BJ (cell line): ENCODE data around the gene WDR64. TPM values are rescaled to one million over a fixed set of nuclear protein-coding genes. Genes with fewer than 3 reads are reported as not detected.

Source experiments
- CTCF ChIA-PET: fragments of 350-600 bp; formaldehyde crosslinking; extraction: SDS; loops from one replicate; lab custom pipeline; 2021; ENCODE audit warnings: antibody characterized with exemption, inconsistent platforms; lab: Yijun Ruan, JAX
- POLR2A ChIA-PET: fragments of 300-600 bp; sonication (Branson Sonifier 250); formaldehyde crosslinking; extraction: SDS; loops from one replicate; lab custom pipeline; 2021; ENCODE audit warnings: antibody characterized with exemption; lab: Charles Lee
- DNase-seq: peaks from one replicate; pipeline ENCODE4 v3.0.0-alpha.2; 2011; ENCODE audit warnings: low read depth
- H3K27me3 ChIP-seq: 2 replicates; pipeline ENCODE4 v1.6.0; 2011; ENCODE audit warnings: low read length; ENCODE audit not compliant: control insufficient read depth, insufficient read depth
- H3K36me3 ChIP-seq: 2 replicates; pipeline ENCODE4 v1.5.1; 2011; ENCODE audit warnings: low read length; ENCODE audit not compliant: control insufficient read depth, insufficient read depth
- H3K4me3 ChIP-seq: 2 replicates; pipeline ENCODE4 v1.5.1; 2011; ENCODE audit warnings: low read depth, mild to moderate bottlenecking, control low read depth, low read length
- polyA plus RNA-seq: library from polyadenylated mRNA; depleted of rRNA; stranded (reverse); fragments of >200 nt; gene quantifications from 2 replicates; pipeline ENCODE4 v1.2.3, GENCODE V29; 2011
- TF ChIP-seq, protein P1 (sequence below): IDR thresholded peaks from 2 replicates; pipeline ENCODE4 v1.5.1; 2011; ENCODE audit warnings: low read depth, mild to moderate bottlenecking, control low read depth, inconsistent platforms, low read length, moderate library complexity; ENCODE audit not compliant: insufficient read depth

Gene WDR64
- polyA plus RNA-seq, 1 experiment, result not detected

DNA sequence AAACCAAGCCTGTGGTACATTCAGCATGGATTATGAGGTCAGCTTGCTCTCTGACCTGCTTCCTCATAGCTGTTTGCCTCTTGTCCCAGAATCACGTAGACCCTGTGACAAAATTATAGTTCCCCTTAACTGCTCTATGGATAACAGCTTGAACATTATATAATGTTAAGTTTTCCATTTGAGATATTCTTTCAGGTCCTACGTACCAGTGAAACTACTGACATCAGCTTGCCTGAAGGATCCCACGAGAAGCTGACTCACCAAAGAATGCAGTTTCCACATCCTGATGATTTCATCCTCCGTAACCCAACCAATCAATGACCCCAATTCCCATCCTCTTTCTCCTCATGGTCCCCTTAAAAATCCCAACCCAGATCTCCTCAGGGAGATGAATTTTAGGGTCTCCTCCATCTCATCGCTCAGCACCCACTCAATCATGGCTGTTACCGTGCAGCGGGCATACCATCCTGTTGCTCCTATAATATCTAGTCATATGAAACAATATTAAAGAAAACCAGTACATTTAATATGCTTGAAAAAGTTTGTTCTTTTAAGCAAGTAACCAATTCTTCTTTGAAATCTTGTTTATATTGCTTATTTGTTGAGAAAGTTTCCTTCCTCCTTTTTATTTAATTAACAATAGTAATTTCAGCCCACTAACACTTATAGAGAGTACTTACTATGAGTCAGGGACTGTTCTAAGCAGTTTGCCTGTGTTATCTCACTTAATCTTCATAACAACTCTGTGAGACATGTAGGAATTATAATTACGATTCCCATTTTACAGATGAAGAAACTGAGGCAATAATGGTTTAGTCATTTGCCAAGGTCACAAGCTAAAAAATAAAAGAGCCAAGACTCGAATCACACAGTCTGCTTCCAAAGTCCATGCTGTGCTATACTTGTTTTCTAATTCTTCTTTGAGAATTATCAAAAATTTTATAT is 39.3 kb upstream of the WDR64 start:
- CTCF ChIA-PET, result interaction anchor here (0.7 to 4.0 kb wide), 11 partner anchors 10 to 386 kb away, joined by 3 to 37 read pairs (median 6); partner anchors contain the start of gene EXO1
- no peak for DNase-seq
- POLR2A ChIA-PET, result no interaction called here
- Histone ChIP-seq H3K36me3 (no peaks in the 10 kb centered on the region), H3K27me3 (no peaks in the 10 kb centered on the region), H3K4me3 (no peak overlapping the region)
- TF ChIP-seq, protein P1, sequence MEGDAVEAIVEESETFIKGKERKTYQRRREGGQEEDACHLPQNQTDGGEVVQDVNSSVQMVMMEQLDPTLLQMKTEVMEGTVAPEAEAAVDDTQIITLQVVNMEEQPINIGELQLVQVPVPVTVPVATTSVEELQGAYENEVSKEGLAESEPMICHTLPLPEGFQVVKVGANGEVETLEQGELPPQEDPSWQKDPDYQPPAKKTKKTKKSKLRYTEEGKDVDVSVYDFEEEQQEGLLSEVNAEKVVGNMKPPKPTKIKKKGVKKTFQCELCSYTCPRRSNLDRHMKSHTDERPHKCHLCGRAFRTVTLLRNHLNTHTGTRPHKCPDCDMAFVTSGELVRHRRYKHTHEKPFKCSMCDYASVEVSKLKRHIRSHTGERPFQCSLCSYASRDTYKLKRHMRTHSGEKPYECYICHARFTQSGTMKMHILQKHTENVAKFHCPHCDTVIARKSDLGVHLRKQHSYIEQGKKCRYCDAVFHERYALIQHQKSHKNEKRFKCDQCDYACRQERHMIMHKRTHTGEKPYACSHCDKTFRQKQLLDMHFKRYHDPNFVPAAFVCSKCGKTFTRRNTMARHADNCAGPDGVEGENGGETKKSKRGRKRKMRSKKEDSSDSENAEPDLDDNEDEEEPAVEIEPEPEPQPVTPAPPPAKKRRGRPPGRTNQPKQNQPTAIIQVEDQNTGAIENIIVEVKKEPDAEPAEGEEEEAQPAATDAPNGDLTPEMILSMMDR, result no peak

DNA sequence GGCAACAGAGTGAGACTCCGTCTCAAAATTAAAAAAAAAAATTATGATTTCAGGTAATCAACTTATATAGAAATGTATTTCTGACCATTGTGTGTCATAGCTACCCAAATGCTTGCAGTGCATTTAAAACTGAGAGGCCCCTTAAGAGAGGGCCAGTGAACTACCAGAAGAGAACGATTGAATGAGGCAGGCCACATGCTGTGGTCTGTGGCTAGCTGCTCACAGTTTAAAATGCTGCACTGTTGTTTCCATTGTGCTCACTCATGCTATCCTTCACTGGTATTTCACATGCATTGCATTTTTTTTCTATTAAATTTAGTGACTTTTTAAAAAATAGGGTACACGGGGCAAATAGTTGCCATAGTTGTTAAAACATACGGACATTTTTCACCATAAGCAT is 37.9 kb upstream of the WDR64 start:
- CTCF ChIA-PET, result interaction anchor here (1.2 kb wide), 1 partner anchor 73 kb away, joined by 3 read pairs; no protein-coding TSS in a partner anchor
- TF ChIP-seq, protein P1, result no peak
- H3K27me3 ChIP-seq, result no peaks in the 10 kb centered on the region
- no peak overlapping the region for H3K4me3 ChIP-seq
- no peak for DNase-seq
- POLR2A ChIA-PET, result no interaction called here
- H3K36me3 ChIP-seq, result no peaks in the 10 kb centered on the region

DNA sequence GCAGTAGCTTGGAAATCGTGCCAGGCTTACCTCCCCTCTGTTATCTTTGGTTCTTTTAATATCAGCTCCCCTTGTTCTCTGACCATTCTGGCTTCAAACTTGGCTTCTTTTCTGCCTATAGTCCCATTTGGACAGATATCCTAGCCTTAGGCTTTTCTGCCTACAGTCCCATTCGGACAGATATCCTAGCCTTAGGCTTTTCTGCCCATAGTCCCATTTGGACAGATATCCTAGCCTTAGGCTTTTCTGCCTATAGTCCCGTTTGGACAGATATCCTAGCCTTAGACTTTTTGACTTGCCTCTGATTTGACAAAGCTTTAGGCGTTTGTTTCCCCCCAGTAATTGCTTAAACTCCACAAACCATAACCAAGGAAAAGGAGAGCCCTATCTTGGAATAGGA is 37.5 kb upstream of the WDR64 start:
- POLR2A ChIA-PET, result no interaction called here
- no peak overlapping the region for H3K4me3 ChIP-seq

DNA sequence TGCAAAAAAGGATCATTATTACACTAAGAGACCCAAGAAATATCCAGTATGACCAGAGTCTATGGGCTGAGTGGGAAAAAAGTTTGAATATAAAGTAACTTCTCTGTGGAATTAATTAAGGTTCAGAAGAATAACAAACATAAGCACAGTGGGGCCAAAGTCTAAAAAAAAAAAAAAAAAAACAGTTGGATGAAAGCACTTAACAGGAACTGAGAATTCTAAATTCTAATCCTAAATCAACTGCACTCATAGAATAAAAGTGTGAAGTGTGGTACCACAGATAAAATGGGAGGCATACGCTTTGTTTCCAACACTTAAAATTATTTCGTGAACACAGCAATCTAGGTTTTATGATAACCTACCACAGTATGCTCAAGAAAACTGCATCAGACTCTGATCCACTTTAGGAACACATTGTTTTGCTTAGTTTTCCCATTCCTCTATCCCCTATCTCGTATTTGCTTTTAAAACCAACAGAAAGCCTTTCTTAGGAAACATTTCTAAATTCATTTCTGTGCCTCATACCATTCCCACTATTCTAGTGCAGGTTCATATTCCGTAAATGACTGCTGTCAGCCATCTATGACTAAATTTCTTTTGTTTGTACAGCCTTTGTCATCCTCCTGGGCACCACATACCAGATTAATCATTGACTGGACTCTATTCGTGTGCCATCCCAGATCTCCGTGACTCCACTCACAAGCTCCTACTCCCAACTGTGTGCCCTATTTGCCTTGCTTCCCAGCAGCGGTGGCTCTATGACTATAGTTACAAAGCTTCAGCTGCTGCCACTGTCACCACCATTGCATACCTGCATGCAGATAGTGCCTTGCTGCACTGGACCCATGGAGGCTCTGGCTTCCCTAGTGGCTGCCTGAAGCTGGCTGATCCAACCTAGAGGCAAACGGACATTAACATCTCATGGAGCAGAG is 36.8 kb upstream of the WDR64 start:
- ChIA-PET CTCF (no interaction called here), POLR2A (no interaction called here)
- Histone ChIP-seq H3K36me3 (no peaks in the 10 kb centered on the region), H3K4me3 (no peak overlapping the region), H3K27me3 (no peaks in the 10 kb centered on the region)
- no peak for DNase-seq
- TF ChIP-seq, protein P1, result no peak

More for the DNA sequence above, 37.5 kb upstream of the WDR64 start:
- no peak for DNase-seq
- TF ChIP-seq, protein P1, result no peak
- H3K36me3 ChIP-seq, result no peaks in the 10 kb centered on the region
- CTCF ChIA-PET, result interaction anchor here (1.2 kb wide), 1 partner anchor 73 kb away, joined by 3 read pairs; no protein-coding TSS in a partner anchor
- H3K27me3 ChIP-seq, result no peaks in the 10 kb centered on the region
